Left renal pelvis (tissue), 4 donors: Measurements from ENCODE around the gene TEX11. TPM values are rescaled to one million over a fixed set of nuclear protein-coding genes. Genes with fewer than 3 reads are reported as not detected.

Experiments
- DNase-seq, 4 donors: peaks; one replicate each; pipeline ENCODE4 v3.0.0-alpha.2; 2013; ENCODE audit warnings: low read depth in 4 of 4, low spot score in 3 of 4
- polyA plus RNA-seq, 4 donors: library from polyadenylated mRNA; unstranded; fragments of 120-200 nt; gene quantifications; one replicate each; pipeline ENCODE4 v1.2.1, GENCODE V29; 2013; ENCODE audit not compliant: insufficient read length in 4 of 4

Gene TEX11
- polyA plus RNA-seq, 4 donors: 0.06 to 0.13 (median 0.08) TPM

DNA sequence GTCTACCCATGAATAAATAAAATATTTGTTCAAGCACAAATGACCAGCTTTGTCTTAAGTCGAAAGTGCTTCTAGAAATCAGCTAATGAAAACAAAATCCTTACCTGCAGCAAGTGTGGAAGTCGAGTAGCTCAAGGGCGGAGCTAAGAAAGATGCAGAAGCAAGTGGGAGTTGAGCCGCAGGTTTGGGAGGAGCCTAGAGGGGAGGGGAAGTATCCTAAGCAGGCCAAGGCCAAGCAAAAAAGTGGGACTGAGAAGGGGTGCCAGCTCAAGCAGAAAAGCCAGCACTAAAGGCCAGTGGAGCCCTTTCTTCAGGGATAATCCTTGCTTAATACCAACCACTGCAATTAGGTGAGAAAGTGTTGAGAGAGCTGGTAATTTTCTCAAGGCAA lies 403.1 kb downstream of the TEX11 start:
- no peak for DNase-seq

DNA sequence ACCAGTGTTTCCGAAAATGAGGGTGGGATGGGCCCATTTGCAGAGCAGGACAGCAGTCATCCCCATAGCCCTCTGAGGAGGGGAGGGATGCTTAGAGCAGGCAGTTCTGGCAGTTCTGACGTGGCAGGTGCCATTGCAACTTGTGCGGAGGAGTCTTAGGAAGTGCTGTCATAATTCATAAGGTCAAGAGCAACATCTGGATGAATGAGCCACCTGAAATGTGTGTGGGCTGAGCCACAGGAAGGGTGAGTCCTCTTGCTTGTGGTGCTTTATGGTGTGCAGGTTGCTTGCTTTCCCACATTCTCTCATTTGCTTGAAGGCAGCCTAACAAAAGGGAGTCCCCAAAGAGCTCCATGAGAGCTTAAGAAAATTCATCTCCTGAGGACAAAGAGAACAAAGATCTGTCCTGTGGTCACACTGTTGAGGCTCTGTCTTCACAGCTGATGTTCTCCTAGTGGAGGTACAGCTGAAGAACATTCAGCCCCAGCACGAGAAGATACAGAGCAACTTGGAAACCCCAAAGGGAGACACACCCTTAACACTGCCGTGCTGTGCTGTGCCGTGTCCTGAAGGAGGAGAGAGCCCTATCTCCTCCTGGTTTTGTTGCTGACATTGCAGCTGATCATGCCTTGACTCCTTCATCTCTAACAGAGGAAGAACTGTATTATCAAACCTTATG lies 403.6 kb downstream of the TEX11 start:
- no peak for DNase-seq

DNA sequence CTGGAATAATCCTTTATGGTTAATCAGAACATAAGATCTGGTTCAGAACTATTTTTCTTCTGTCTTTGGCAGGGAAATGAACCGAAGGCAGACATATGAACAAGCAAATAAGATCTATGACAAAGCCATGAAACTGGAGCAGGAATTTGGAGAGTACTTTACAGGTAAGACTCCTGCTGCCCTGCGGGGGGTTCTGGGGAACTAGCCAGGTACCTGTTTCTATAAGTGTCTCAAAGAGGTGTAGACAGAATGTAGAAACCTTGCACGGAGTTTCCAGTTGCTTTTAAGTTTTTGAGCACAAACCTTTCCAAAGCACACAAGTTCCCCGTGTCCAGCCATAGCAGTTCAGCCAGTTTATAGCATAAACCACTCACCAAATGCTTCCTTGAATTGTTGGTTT lies 407.7 kb downstream of the TEX11 start:
- no peak for DNase-seq

DNA sequence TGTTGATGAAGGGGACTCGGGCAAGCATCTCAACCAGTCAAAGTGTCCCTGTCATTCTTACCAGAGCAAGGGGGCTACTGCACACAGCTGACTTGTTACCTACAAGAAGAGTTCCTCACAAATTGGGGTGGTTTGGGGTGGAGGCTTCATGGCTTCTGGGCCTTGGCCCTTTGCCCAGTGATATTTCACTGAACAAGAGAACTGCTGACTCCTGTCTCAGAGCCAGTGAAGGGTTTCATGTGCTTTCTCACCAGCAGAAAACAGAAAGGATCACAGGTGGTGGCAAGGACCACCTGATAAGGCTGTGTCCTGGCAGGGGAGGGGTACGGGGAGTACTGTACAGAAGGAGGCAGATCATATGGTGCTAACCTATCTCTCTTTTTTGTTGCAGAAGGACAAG lies 410.4 kb downstream of the TEX11 start:
- DNase-seq: no peak

DNA sequence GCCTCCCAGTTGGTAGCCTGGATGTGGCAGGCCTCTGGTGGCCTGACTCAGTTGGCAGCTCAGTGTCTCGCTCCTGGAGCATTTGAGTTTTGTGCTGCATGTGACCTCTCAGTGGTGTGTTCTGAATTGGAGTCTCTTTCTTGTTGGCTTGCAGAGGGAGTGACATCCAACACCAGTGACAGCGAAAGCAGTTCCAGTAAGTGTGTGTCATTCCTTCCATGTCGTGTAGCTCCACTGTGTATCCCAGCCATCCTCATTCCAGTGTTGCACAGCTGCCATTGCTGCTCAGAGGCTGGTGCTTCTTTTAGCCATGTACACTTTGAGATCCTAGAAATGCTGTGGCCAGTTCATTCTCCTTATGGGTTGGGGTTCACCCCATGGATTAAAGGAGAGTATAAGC lies 411.5 kb downstream of the TEX11 start:
- no peak for DNase-seq

DNA sequence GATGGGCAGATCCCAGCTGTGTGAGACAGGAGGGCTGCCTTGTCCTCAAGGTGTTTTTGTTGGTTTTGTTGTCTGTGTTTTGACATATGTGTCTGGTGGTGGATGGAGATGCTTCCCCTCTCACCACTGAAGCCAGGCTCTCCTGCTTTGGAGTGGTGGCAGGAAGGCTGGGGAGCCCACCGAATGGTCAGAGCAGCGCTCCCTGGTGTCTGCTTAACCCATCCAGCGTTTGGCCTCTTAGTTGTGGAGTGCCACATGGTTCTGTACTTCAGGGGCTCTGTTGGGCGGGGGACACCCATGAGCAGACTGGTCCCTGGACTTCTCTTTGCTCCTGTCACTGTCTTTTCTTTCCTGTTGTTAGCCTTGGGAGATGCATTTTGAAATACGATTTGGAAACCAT lies 412.0 kb downstream of the TEX11 start:
- DNase-seq: no peak

DNA sequence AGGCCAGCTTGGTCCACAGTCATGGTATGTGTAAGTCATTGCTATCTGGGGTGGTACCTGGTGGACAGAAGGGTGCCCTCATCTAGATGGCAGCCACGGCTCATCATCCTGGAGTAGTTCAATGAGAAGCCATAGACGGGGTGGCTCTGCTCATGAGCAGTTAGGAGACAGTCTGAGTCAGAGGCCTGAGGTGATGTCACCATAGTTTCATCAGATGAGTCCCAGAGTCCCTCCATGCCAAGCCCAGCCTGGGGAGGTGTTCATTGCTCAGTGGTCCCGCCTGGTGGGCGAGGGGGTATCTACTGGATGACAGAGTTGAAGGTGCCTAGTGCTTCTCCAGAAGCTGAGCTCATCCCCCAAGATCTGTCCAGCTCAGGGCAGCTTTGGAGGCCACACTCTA lies 414.1 kb downstream of the TEX11 start:
- DNase-seq: no peak

DNA sequence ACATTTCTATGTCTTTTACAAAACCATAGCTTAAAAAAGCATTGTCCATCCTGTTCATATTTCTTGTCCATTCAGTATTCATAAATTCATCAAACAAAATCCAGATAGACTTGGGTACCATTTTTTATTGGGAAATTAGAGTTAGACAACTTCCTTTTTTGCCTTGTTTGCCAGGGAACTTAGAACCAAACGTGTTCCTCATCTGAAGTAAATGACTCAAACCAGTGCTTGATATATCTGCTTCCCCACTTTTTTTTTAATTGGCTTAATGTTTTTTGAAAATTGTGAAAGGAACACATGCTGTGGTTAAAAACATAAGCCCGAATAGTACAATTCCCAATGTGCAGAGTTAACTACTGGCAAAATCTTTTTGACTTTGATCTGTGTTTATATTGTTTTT lies 419.7 kb downstream of the TEX11 start:
- DNase-seq: no peak

DNA sequence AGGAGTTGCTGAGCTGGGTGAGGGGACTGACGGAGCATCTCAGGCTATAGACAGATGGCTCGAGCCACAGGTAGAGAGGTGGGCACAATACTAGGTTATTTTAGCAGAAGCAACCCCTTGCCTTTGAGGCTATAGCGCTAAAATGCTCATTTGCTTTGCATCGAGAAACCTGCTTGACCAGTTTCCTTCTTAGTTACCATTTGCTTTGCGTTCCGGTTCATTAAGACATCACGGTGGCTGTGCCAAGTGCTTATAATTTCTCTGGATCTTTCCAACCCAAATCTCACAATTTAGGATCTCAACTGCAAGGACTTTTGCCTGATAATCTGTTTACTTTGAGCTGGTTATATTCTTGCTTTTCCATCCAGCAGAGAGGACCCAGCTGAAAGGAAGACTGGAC lies 423.0 kb downstream of the TEX11 start:
- DNase-seq: no peak

DNA sequence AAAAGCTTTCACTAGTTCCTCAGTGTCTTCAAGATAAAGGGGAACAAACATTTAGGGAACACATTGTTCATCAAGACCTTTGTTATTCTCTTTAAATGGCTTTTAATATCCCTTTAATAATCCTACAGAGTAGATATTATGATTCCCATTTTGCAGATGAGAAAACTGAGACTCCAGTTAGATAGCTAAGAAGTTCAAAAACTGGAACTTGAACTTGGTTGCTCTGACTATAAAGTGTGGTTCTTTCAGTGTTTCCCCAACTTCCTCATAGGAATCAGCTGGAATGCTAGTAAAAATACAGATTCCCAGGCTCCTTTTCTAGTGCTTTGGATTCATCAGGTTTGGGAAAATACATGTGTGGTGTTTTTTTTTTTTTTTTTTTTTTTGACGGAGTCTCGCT lies 426.2 kb downstream of the TEX11 start:
- no peak for DNase-seq

DNA sequence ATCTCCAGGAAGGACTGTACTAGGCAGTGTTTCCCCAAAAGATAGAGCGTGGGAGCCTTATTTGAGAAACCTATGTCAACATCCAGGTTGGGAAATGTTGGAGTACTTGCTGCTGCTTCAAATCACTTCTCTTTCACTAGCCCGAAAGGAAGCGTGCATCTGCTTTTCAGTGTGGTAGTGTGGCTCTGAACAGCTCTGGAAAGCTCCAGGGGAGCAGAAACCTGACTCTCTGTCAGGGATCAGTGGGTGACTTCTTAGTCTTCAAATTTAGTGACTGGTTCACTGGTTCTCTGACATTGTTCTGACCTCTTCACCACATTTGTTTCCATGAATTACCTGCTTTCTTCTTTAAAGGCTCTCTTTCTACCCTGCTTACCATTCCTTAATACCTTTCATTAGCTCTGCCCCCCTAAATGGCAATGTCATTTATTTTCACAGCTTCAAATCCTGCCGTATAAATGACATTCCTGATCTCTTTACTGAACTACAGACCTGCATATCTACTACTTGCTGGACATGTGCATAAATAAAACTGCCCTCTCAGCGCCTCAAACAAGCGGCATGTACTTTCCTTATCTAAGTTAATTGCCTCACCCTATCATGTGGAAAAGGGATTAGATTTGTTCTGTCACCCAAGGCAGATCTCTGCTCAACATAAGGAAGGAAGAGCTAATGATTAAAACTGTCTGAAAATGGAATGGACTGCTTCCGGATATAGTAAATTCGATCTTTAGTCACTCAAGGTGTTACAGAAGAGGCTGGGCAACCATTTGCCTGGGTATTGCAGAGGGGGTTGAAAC lies 426.8 kb downstream of the TEX11 start:
- no peak for DNase-seq

DNA sequence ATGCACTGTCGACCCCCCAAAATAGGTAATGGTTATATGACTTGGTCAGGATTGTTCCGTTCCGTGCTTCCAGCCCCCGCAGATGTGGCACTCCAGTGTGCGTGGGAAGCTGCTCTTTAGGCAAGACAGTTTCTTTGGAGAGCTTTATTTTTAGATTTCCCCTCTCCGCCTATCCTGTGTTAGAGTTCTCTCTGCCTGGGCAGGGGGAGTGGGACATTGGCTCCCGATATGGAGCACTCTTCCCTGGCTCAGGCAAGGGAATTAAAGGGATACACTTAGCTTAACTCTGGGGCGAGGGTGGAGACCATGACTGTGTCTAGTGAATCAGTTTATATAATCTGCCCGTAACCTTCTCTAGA lies 427.9 kb downstream of the TEX11 start:
- DNase-seq: no peak

DNA sequence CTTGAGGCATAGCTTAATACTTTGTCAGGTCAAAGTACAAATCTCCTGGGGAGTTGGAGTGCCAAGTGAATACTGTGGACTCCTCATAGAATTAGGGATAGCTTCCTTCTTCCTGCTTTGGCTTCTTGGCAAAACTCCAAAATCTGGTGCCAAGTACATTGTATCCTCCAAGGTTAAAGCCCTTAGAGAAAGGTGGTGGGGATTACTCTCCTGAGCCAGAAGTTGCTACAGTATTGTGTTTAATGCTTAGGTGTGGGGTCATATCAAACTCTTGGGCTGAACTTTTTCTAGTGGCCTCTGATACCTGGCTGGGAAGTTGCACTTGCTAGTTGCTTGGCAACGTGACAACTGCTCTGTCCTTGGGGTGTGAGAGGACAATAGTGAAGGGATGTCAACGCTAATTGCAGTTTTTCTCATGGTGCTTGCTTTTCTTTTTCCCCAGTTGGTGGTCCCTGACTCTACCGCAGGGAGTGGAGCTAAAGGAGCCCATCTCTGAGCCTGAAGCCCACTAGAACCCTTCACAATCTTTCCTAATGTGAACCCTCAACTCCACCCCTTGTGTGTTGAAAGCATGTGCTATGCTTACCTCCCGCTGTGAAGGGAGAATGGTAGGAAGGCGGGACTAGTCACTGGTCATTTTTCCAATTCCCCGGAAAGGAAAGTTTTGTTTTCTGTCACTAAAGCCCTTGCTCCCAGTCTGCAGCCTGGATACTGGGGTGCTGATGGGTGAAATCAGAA lies 428.4 kb downstream of the TEX11 start:
- no peak for DNase-seq

DNA sequence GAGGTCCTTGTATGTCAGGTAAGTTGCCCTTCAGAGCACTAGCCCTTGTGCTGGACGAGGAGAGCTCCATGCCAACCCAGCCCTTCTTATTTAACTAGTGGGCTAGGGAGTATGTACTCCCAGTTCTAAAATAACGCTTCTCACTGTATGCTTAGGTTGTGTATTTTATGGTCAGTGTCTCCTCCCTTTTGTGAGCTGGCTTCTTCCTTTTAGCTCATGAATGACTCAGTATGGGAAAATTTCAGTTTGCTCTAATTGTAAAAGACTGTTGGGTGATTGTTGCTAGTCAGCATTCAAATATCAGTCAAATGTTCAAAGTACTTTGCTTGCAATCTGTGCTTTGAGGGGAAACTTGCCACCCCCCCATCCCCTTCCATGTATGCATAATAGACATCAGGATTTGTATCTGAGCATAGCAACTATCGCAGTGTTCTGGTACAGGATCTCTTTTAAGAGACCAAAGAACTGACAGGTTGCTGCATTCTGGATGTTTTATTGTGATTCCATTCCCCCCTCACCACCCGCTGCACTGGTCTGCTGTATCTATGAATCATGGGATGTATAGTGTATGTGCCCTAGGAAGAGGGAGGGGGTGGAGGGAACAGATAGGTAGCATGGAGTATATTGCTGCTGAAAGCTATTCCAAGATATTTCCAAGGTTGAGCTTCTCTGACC lies 429.1 kb downstream of the TEX11 start:
- DNase-seq: no peak

Other genes starting within 250 kb of the TEX11 start
- 1 to 10 TPM; 2.3 to 6.2 (median 2.4) TPM for gene SLC7A3, start 22.4 kb upstream of the TEX11 start, polyA plus RNA-seq
- gene SNX12, start 159.6 kb upstream of the TEX11 start, polyA plus RNA-seq: 10 to 100 TPM; 36.6 to 54.4 (median 51.8) TPM
- gene FOXO4, start 187.1 kb upstream of the TEX11 start, polyA plus RNA-seq: 10 to 100 TPM; 18.9 to 25.2 (median 22.4) TPM
- under 1 TPM in 2 of 4 donors, not detected in 2; 0.20 to 0.37 TPM for gene CXorf65, start 198.0 kb upstream of the TEX11 start, polyA plus RNA-seq
- 1 to 10 TPM in 3 of 4 donors, under 1 TPM in 1; 0.93 to 3.9 (median 1.2) TPM for gene IL2RG, start 202.9 kb upstream of the TEX11 start, polyA plus RNA-seq
- gene MED12, start 209.9 kb upstream of the TEX11 start, polyA plus RNA-seq: 10 to 100 TPM; 35.9 to 59.1 (median 41.0) TPM
- gene NLGN3, start 236.1 kb upstream of the TEX11 start, polyA plus RNA-seq: 10 to 100 TPM in 1 of 4 donors, 1 to 10 TPM in 3; 4.4 to 14.2 (median 5.7) TPM